ENCODE results near the gene NRL. TPM values are rescaled to one million over a fixed set of nuclear protein-coding genes. Genes with fewer than 3 reads are reported as not detected.
"Not testable (repeated sequence)": the region's sequence is repeated elsewhere in the genome, so short reads cannot be mapped to it uniquely, and the experiment has no call there.

The NRL gene
- total RNA-seq, 1 experiment from 2014 or later = 1.4 TPM

DNA sequence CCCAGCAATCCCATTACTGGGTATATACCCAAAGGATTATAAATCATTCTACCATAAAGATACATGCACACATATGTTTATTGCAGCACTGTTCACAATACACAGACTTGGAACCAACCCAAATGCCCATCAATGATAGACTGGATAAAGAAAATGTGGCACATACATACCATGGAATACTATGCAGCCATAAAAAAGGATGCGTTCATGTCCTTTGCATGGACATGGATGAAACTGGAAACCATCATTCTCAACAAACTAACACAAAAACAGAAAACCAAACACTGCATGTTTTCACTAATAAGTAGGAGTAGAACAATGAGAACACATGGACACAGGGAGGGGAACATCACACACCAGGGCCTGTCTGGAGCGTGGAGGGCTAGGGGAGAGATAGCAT is 83.4 kb downstream of the NRL start:
- H3K9me3 ChIP-seq (ENCODE audit: control insufficient read depth, insufficient read depth, low read depth, low read length); H3K36me3 ChIP-seq (ENCODE audit: control insufficient read depth, insufficient read depth, low read length); intact Hi-C loops (cut with micrococcal nuclease; ENCODE audit: unreplicated experiment); BruUV-seq (replicated peaks); CTCF ChIA-PET; H3K27ac ChIP-seq (ENCODE audit: low read length); POLR2A ChIA-PET; H3K4me1 ChIP-seq (ENCODE audit: control insufficient read depth, insufficient read depth, low read length); DNase-seq (ENCODE audit: low read depth, low spot score); in situ Hi-C loops (cut with HindIII; ENCODE audit: low pct_unique_long_range_greater_than_20kb, low sequenced_read_pairs); H3K4me3 ChIP-seq (ENCODE audit: low read depth in 2 of 2, low read length in 2 of 2); ATAC-seq; H3K27me3 ChIP-seq (ENCODE audit: control insufficient read depth, insufficient read depth, low read length): not testable (repeated sequence)

DNA sequence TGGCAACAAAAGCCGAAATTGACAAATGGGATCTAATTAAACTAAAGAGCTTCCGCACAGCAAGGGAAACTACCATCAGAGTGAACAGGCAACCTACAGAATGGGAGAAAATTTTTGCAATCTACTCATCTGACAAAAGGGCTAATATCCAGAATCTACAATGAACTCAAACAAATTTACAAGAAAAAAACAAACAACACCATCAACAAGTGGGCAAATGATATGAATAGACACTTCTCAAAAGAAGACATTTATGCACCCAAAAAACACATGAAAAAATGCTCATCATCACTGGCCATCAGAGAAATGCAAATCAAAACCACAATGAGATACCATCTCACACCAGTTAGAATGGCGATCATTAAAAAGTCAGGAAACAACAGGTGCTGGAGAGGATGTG is 85.1 kb downstream of the NRL start:
- H3K4me1 ChIP-seq (ENCODE audit: control insufficient read depth, insufficient read depth, low read length); in situ Hi-C loops (cut with HindIII; ENCODE audit: low pct_unique_long_range_greater_than_20kb, low sequenced_read_pairs); H3K4me3 ChIP-seq (ENCODE audit: low read depth in 2 of 2, low read length in 2 of 2); H3K27me3 ChIP-seq (ENCODE audit: control insufficient read depth, insufficient read depth, low read length); H3K27ac ChIP-seq (ENCODE audit: low read length); ATAC-seq; H3K9me3 ChIP-seq (ENCODE audit: control insufficient read depth, insufficient read depth, low read depth, low read length); DNase-seq (ENCODE audit: low read depth, low spot score); POLR2A ChIA-PET; CTCF ChIA-PET; intact Hi-C loops (cut with micrococcal nuclease; ENCODE audit: unreplicated experiment); H3K36me3 ChIP-seq (ENCODE audit: control insufficient read depth, insufficient read depth, low read length); BruUV-seq (replicated peaks): not testable (repeated sequence)

Small RNA genes lying within 50 kb of the gene (microRNA-seq; reads per million reads assigned to microRNA genes)
- gene MIR7703 (ENCODE audit: unreplicated experiment) = not detected

Other genes with a start within 250 kb of the NRL start
- gene DHRS4, start 161.2 kb downstream of the NRL start, total RNA-seq (2021; ENCODE audit: unreplicated experiment) = 13.5 TPM
- gene DHRS4L2, start 126.0 kb downstream of the NRL start, total RNA-seq (2021; ENCODE audit: unreplicated experiment) = 8.0 TPM
- 0.15 TPM for gene CARMIL3, start 62.9 kb downstream of the NRL start, total RNA-seq (2021; ENCODE audit: unreplicated experiment)
- not detected for gene CPNE6, start 43.4 kb downstream of the NRL start, total RNA-seq (2021; ENCODE audit: unreplicated experiment)
- 24.5 TPM for gene PCK2, start 20.6 kb downstream of the NRL start, total RNA-seq (2021; ENCODE audit: unreplicated experiment)
- 37.4 TPM for gene DCAF11, start 172 bp downstream of the NRL start, total RNA-seq (2021; ENCODE audit: unreplicated experiment)
- 0.46 TPM for gene FITM1, start 15.7 kb upstream of the NRL start, total RNA-seq (2021; ENCODE audit: unreplicated experiment)
- 130 TPM for gene PSME1, start 21.2 kb upstream of the NRL start, total RNA-seq (2021; ENCODE audit: unreplicated experiment)
- 42.5 TPM for gene EMC9, start 26.6 kb upstream of the NRL start, total RNA-seq (2021; ENCODE audit: unreplicated experiment)
- gene PSME2, start 31.7 kb upstream of the NRL start, total RNA-seq (2021; ENCODE audit: unreplicated experiment) = 188 TPM
- gene RNF31, start 32.5 kb upstream of the NRL start, total RNA-seq (2021; ENCODE audit: unreplicated experiment) = 48.6 TPM
- 24.5 TPM for gene IRF9, start 46.3 kb upstream of the NRL start, total RNA-seq (2021; ENCODE audit: unreplicated experiment)
- gene REC8, start 57.1 kb upstream of the NRL start, total RNA-seq (2021; ENCODE audit: unreplicated experiment) = 9.8 TPM
- gene IPO4, start 73.9 kb upstream of the NRL start, total RNA-seq (2021; ENCODE audit: unreplicated experiment) = 103 TPM
- 44.7 TPM for gene TM9SF1, start 80.5 kb upstream of the NRL start, total RNA-seq (2021; ENCODE audit: unreplicated experiment)
- not detected for gene TSSK4, start 90.7 kb upstream of the NRL start, total RNA-seq (2021; ENCODE audit: unreplicated experiment)
- 42.4 TPM for gene CHMP4A, start 98.5 kb upstream of the NRL start, total RNA-seq (2021; ENCODE audit: unreplicated experiment)
- 8.9 TPM for gene MDP1, start 101.1 kb upstream of the NRL start, total RNA-seq (2021; ENCODE audit: unreplicated experiment)
- gene NEDD8, start 117.4 kb upstream of the NRL start, total RNA-seq (2021; ENCODE audit: unreplicated experiment) = 155 TPM
- gene GMPR2, start 118.0 kb upstream of the NRL start, total RNA-seq (2021; ENCODE audit: unreplicated experiment) = 45.9 TPM
- gene TINF2, start 127.7 kb upstream of the NRL start, total RNA-seq (2021; ENCODE audit: unreplicated experiment) = 53.8 TPM
- gene TGM1, start 148.2 kb upstream of the NRL start, total RNA-seq (2021; ENCODE audit: unreplicated experiment) = 2.3 TPM
- 30.9 TPM for gene RABGGTA, start 156.6 kb upstream of the NRL start, total RNA-seq (2021; ENCODE audit: unreplicated experiment)
- gene DHRS1, start 184.8 kb upstream of the NRL start, total RNA-seq (2021; ENCODE audit: unreplicated experiment) = 8.9 TPM
- 25.3 TPM for gene NOP9, start 184.9 kb upstream of the NRL start, total RNA-seq (2021; ENCODE audit: unreplicated experiment)
- 0.18 TPM for gene CIDEB, start 193.0 kb upstream of the NRL start, total RNA-seq (2021; ENCODE audit: unreplicated experiment)
- 6.9 TPM for gene LTB4R2, start 195.2 kb upstream of the NRL start, total RNA-seq (2021; ENCODE audit: unreplicated experiment)
- 4.8 TPM for gene LTB4R, start 196.6 kb upstream of the NRL start, total RNA-seq (2021; ENCODE audit: unreplicated experiment)
- 0.21 TPM for gene ADCY4, start 220.1 kb upstream of the NRL start, total RNA-seq (2021; ENCODE audit: unreplicated experiment)
- gene RIPK3, start 225.0 kb upstream of the NRL start, total RNA-seq (2021; ENCODE audit: unreplicated experiment) = not detected